Measurements from ENCODE around the gene C5. TPM values are rescaled to one million over a fixed set of nuclear protein-coding genes. Genes with fewer than 3 reads are reported as not detected.

C5 gene
- total RNA-seq, 1 experiment from 2014 or later = 0.74 TPM

- no peak overlapping the region for H3K27ac Mint-ChIP-seq
- H3K56ac ChIP-seq (ENCODE audit: insufficient read length, low read depth, low read length) = no peak overlapping the region
- TF ChIP-seq CTCF (conservative IDR thresholded peaks at IDR 0.05) = no peak
- H3K23me2 ChIP-seq (ENCODE audit: insufficient read length, low read depth, low read length, poor library complexity, severe bottlenecking) = no peaks in the 10 kb centered on the region
- no peaks in the 10 kb centered on the region for H3K9me3 ChIP-seq (ENCODE audit: control insufficient read depth, low read depth, low read length)
- no peaks in the 10 kb centered on the region for H3K9me3 Mint-ChIP-seq
- no peak overlapping the region for H3K4ac ChIP-seq (ENCODE audit: low read depth, low read length)
- H3K36me3 Mint-ChIP-seq (ENCODE audit: insufficient read depth in 1 of 3, low read depth in 3 of 3) = no peaks in the 10 kb centered on the region
- no peak overlapping the region for H3K4me3 Mint-ChIP-seq
- H4K20me1 ChIP-seq (ENCODE audit: control insufficient read depth, insufficient read depth, insufficient read length) = no peaks in the 10 kb centered on the region
- H3K4me1 Mint-ChIP-seq = peaks cover 0 to 5% of the 10 kb centered on the region in 2 experiments; a peak in 2 of 4 replicates
- no CpG with 5 or more reads among the region's 4 CpGs for WGBS (ENCODE audit: extremely low coverage, insufficient read length, low lambda C conversion rate)
- H3K9ac ChIP-seq (ENCODE audit: extremely low read depth, insufficient read length, low read length) = no peak overlapping the region
- no peak overlapping the region for H3K14ac ChIP-seq (ENCODE audit: insufficient read depth, low read length)
- no peak overlapping the region for H2BK20ac ChIP-seq (ENCODE audit: low read depth, low read length, poor library complexity, severe bottlenecking)
- no peak overlapping the region for H3K4me2 ChIP-seq (ENCODE audit: insufficient read depth, insufficient read length, low read length)
- peaks cover 2% of the 10 kb centered on the region for H3K27me3 Mint-ChIP-seq (ENCODE audit: low read depth)
- no peak overlapping the region for H3K18ac ChIP-seq (ENCODE audit: insufficient read length, low read depth, low read length)
- no peak overlapping the region for H2AK5ac ChIP-seq (ENCODE audit: insufficient read length, low read length)
- H3K79me2 ChIP-seq (ENCODE audit: insufficient read depth, low read length) = no peaks in the 10 kb centered on the region
- no peak overlapping the region for H2BK5ac ChIP-seq (ENCODE audit: insufficient read length, low read length)
- no peak overlapping the region for H4K5ac ChIP-seq (ENCODE audit: insufficient read length, low read depth, low read length)
- H3T11ph ChIP-seq (ENCODE audit: low read length) = no peak overlapping the region
- H4K8ac ChIP-seq (replicated peaks; ENCODE audit: insufficient read length, low read depth, low read length) = no peak overlapping the region
- no peak overlapping the region for H2BK15ac ChIP-seq (ENCODE audit: low read depth, low read length)
- no peaks in the 10 kb centered on the region for H3K79me1 ChIP-seq (ENCODE audit: insufficient read depth, low read depth, low read length, poor library complexity, severe bottlenecking)
- no peaks in the 10 kb centered on the region for H3K27me3 ChIP-seq (ENCODE audit: insufficient read depth, low read length)
- no peak overlapping the region for H2BK120ac ChIP-seq (ENCODE audit: low read depth, low read length, poor library complexity, severe bottlenecking)
- no peaks in the 10 kb centered on the region for H3K4me1 ChIP-seq (ENCODE audit: insufficient read depth, low read length)
- H4K91ac ChIP-seq (ENCODE audit: insufficient read length, low read depth, low read length) = no peak overlapping the region
- no peak for DNase-seq
- no peak overlapping the region for H2BK12ac ChIP-seq (ENCODE audit: insufficient read length, low read depth, low read length)
- H3K23ac ChIP-seq (ENCODE audit: insufficient read length, low read depth, low read length) = no peak overlapping the region
- no peak overlapping the region for H3K27ac ChIP-seq (ENCODE audit: insufficient read length, low read depth, low read length)
- no peak overlapping the region for H2AFZ ChIP-seq (ENCODE audit: low read length)
Measured at GRCh38 chr9:120989065-120989464, 61.0 kb downstream of the C5 start.

Measured in H9 (cell line).